ENCODE data around the gene FAM227A.
"Not testable (repeated sequence)": the region's sequence is repeated elsewhere in the genome, so short reads cannot be mapped to it uniquely, and the experiment has no call there.

The FAM227A gene

DNA sequence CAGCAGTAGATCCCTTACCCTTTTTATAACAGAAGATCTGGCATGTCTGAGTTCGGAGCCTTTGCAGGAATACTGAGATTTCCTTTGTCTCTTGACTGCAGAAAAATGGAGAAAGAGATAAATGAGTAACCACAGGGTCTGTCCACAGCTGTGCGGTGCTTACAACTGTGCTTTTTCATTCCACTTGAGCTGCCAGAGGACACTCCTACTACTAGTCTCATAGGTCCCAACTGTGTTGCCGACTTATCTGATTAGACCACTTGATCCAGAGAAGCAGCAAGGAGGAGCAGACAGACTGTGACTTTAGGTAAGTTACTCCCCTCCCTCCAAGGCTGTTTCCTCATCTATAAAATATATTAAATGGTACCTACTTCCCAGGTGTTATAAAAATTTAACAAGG lies 17.5 kb downstream of the FAM227A start:
- H3K9me3 Mint-ChIP-seq, result no peaks in the 10 kb centered on the region
- H3K4me3 Mint-ChIP-seq, result no peak overlapping the region
- no peak for ATAC-seq
- H3K36me3 Mint-ChIP-seq, result no peaks in the 10 kb centered on the region
- no peak for DNase-seq (ENCODE audit: low spot score in 2 of 2)
- H3K27ac Mint-ChIP-seq, result no peak overlapping the region
- no peaks in the 10 kb centered on the region for H3K4me1 Mint-ChIP-seq

- H3K4me3 Mint-ChIP-seq, result no peak overlapping the region
- no peak for ATAC-seq
- no peaks in the 10 kb centered on the region for H3K9me3 Mint-ChIP-seq
- no peaks in the 10 kb centered on the region for H3K36me3 Mint-ChIP-seq
- H3K27ac Mint-ChIP-seq, result no peak overlapping the region
- DNase-seq (ENCODE audit: low spot score in 2 of 2), result no peak
- H3K4me1 Mint-ChIP-seq, result no peaks in the 10 kb centered on the region
Measured at GRCh38 chr22:38638216-38638615, 18.0 kb downstream of the FAM227A start.

- H3K4me1 Mint-ChIP-seq, result peaks cover 11% of the 10 kb centered on the region
- no peak overlapping the region for H3K4me3 Mint-ChIP-seq
- H3K27ac Mint-ChIP-seq, result no peak overlapping the region
- no peaks in the 10 kb centered on the region for H3K36me3 Mint-ChIP-seq
- no peaks in the 10 kb centered on the region for H3K9me3 Mint-ChIP-seq
- ATAC-seq, result no peak
- DNase-seq (ENCODE audit: low spot score in 2 of 2), result no peak
Measured at GRCh38 chr22:38632528-38632927, 23.7 kb downstream of the FAM227A start.

DNA sequence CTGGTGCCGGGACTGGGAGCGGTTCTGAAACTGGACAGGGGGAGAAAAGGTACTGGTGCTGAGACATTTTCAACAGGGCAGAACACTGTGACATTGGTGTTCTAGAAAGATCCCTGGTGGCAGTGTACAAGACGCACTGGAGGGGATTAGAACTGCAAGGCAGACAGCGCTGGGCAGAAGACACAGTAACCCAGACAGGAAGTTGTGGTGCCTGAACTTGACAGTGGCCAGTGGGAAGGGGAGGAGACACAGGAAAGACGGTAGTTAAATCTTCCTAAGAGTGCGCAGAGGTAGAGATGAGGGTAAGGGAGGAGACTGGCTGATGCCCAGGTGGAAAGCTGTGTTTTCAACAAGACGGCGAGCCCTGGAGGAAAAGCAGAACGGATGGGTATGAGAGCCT lies 24.5 kb downstream of the FAM227A start:
- Mint-ChIP-seq H3K36me3 (no peaks in the 10 kb centered on the region), H3K4me3 (no peak overlapping the region), H3K4me1 (peaks cover 11% of the 10 kb centered on the region), H3K9me3 (no peaks in the 10 kb centered on the region), H3K27ac (peak overlapping the region; percentile 57)
- DNase-seq (ENCODE audit: low spot score in 2 of 2) (no peak), ATAC-seq (peak; percentile 57)

GRCh38 chr22:38629108-38629507 lies 27.1 kb downstream of the FAM227A start:
- DNase-seq (ENCODE audit: low spot score in 2 of 2) (no peak), ATAC-seq (no peak)
- H3K9me3 Mint-ChIP-seq, result no peaks in the 10 kb centered on the region
- H3K27ac Mint-ChIP-seq, result no peak overlapping the region
- peaks cover 11% of the 10 kb centered on the region for H3K4me1 Mint-ChIP-seq
- no peaks in the 10 kb centered on the region for H3K36me3 Mint-ChIP-seq
- H3K4me3 Mint-ChIP-seq, result no peak overlapping the region

GRCh38 chr22:38628444-38628843 lies 27.7 kb downstream of the FAM227A start:
- ATAC-seq (no peak), DNase-seq (ENCODE audit: low spot score in 2 of 2) (no peak)
- Mint-ChIP-seq H3K36me3 (no peaks in the 10 kb centered on the region), H3K4me3 (no peak overlapping the region), H3K4me1 (peaks cover 11% of the 10 kb centered on the region), H3K9me3 (no peaks in the 10 kb centered on the region), H3K27ac (no peak overlapping the region)

DNA sequence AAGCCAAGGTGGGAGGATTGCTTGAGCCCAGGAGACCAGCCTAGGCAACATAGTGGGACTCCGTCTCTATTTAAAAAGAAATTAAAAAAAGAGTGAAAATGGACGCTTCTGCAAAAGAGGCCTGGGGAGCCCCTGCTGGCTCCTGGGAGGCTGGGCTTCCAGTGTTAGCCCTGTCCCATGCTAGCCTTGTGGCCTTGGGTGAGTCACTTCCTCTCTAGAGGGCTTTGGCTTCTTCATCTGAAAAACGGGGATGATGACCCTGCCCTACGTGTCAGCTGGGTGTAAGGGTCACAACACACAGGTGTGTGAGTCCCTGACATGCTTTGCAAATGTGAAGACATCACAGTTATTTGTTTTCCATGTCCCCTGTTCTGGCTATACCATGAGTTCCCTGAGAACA lies 32.8 kb downstream of the FAM227A start:
- no peak for DNase-seq (ENCODE audit: low spot score in 2 of 2)
- Mint-ChIP-seq H3K36me3 (no peaks in the 10 kb centered on the region), H3K4me1 (no peaks in the 10 kb centered on the region), H3K27ac (no peak overlapping the region), H3K9me3 (no peaks in the 10 kb centered on the region), H3K4me3 (no peak overlapping the region)
- no peak for ATAC-seq

- H3K9me3 Mint-ChIP-seq, result no peaks in the 10 kb centered on the region
- DNase-seq (ENCODE audit: low spot score in 2 of 2) (no peak), ATAC-seq (no peak)
- H3K4me3 Mint-ChIP-seq, result no peak overlapping the region
- no peaks in the 10 kb centered on the region for H3K36me3 Mint-ChIP-seq
- H3K27ac Mint-ChIP-seq, result no peak overlapping the region
- H3K4me1 Mint-ChIP-seq, result no peaks in the 10 kb centered on the region
Measured at GRCh38 chr22:38618682-38619081, 37.5 kb downstream of the FAM227A start.

- H3K9me3 Mint-ChIP-seq, result no peaks in the 10 kb centered on the region
- no peak for ATAC-seq
- no peaks in the 10 kb centered on the region for H3K4me1 Mint-ChIP-seq
- DNase-seq (ENCODE audit: low spot score in 2 of 2), result no peak
- H3K4me3 Mint-ChIP-seq, result no peak overlapping the region
- H3K27ac Mint-ChIP-seq, result no peak overlapping the region
- no peaks in the 10 kb centered on the region for H3K36me3 Mint-ChIP-seq
Measured at GRCh38 chr22:38618258-38618657, 37.9 kb downstream of the FAM227A start.

GRCh38 chr22:38615064-38615405 lies 41.2 kb downstream of the FAM227A start:
- H3K27ac Mint-ChIP-seq, result peak overlapping the region; percentile 6
- DNase-seq (ENCODE audit: low spot score in 2 of 2); ATAC-seq; H3K4me3 Mint-ChIP-seq; H3K9me3 Mint-ChIP-seq; H3K36me3 Mint-ChIP-seq; H3K4me1 Mint-ChIP-seq: not testable (repeated sequence)

GRCh38 chr22:38614332-38615063 lies 41.7 kb downstream of the FAM227A start:
- H3K9me3 Mint-ChIP-seq, result no peaks in the 10 kb centered on the region
- H3K27ac Mint-ChIP-seq, result no peak overlapping the region
- no peaks in the 10 kb centered on the region for H3K36me3 Mint-ChIP-seq
- H3K4me1 Mint-ChIP-seq, result no peaks in the 10 kb centered on the region
- H3K4me3 Mint-ChIP-seq, result no peak overlapping the region
- DNase-seq (ENCODE audit: low spot score in 2 of 2) (no peak), ATAC-seq (peak; percentile 37)

DNA sequence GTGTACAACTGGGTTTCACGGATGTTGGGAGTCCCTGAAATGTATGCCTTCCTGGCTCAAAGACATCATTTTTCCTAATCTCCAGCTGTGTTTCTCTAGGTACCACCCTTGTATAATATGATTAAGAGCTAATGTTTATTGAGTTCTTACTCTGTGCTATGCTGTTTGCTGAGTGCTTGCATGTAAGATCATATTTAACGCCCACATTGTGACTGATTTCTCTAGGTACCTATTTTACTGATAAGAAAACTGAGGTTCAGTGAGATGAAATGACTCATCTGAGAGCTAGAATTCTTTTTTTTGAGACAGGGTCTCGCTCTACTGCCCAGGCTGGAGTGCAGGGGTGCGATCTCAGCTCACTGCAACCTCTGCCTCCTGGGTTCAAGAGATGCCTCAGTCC lies 42.6 kb downstream of the FAM227A start:
- ATAC-seq (peak; percentile 77), DNase-seq (ENCODE audit: low spot score in 2 of 2) (no peak)
- Mint-ChIP-seq H3K4me1 (no peaks in the 10 kb centered on the region), H3K36me3 (no peaks in the 10 kb centered on the region), H3K9me3 (no peaks in the 10 kb centered on the region), H3K4me3 (no peak overlapping the region), H3K27ac (no peak overlapping the region)

GRCh38 chr22:38612217-38613006 lies 43.8 kb downstream of the FAM227A start:
- H3K27ac Mint-ChIP-seq, result no peak overlapping the region
- no peaks in the 10 kb centered on the region for H3K9me3 Mint-ChIP-seq
- H3K4me1 Mint-ChIP-seq, result no peaks in the 10 kb centered on the region
- no peaks in the 10 kb centered on the region for H3K36me3 Mint-ChIP-seq
- no peak overlapping the region for H3K4me3 Mint-ChIP-seq
- no peak for ATAC-seq
- no peak for DNase-seq (ENCODE audit: low spot score in 2 of 2)

DNA sequence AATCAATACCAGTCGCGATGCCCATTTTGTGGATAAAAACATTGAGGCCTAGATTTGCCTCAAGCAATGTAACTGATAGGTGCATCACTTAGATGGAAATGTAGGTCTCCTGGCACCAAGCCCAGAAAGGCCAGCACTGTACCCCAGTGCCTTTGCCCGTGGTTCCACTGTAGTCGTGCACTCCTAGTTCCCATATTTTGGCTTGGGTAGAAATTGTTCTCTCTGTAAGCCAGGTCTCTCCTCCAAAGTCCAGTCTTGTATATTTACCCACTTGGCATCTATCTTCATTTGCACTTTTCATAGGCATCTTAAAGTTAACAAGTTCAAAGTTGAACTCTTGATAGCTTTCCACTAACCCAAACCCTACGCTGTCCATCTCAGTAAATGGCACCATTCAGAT lies 44.6 kb downstream of the FAM227A start:
- Mint-ChIP-seq H3K27ac (no peak overlapping the region), H3K4me3 (no peak overlapping the region), H3K36me3 (no peaks in the 10 kb centered on the region), H3K4me1 (no peaks in the 10 kb centered on the region), H3K9me3 (no peaks in the 10 kb centered on the region)
- DNase-seq (ENCODE audit: low spot score in 2 of 2), result no peak
- no peak for ATAC-seq

- Mint-ChIP-seq H3K4me1 (no peaks in the 10 kb centered on the region), H3K36me3 (no peaks in the 10 kb centered on the region), H3K9me3 (no peaks in the 10 kb centered on the region), H3K4me3 (no peak overlapping the region), H3K27ac (no peak overlapping the region)
- DNase-seq (ENCODE audit: low spot score in 2 of 2) (no peak), ATAC-seq (no peak)
Measured at GRCh38 chr22:38610234-38610633, 46.0 kb downstream of the FAM227A start.

GRCh38 chr22:38608992-38609750 lies 47.0 kb downstream of the FAM227A start:
- ATAC-seq, result no peak
- no peak for DNase-seq (ENCODE audit: low spot score in 2 of 2)
- no peaks in the 10 kb centered on the region for H3K36me3 Mint-ChIP-seq
- H3K4me1 Mint-ChIP-seq, result no peaks in the 10 kb centered on the region
- H3K9me3 Mint-ChIP-seq, result no peaks in the 10 kb centered on the region
- H3K27ac Mint-ChIP-seq, result no peak overlapping the region
- no peak overlapping the region for H3K4me3 Mint-ChIP-seq

Data from stimulated activated effector memory CD8-positive, alpha-beta T cell treated with anti-CD3 and anti-CD28 coated beads, Interleukin-12 subunit alpha, Interleukin-12 subunit beta, amount 100 ng/mL, for 72 hours (primary cell).